Measurements from ENCODE around the gene HIGD1A.

The HIGD1A gene

DNA sequence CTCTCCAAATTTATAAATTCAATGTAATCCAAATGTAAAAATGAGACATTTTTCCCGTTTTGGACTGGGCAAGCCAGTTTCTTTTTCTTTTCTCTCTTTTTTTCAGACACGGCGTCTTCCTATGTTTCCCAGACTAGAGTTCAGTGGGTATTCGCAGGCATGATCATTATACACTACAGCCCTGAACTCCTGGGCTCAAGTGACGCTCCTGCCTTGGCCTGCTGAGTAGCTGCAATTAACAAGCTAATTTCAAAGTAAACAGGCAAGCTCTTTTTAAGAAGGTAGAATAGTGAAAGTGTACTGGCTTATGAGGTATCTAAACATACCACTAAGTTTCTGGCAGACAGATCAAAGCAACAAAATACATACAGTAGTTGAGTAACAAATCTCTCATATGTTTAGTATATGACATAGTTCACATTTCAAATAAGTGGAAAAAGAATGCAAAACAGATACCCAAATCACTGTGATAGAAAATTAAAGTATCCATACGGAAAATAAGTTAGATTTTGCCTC, 13.5 kb downstream of the HIGD1A start:
- Histone ChIP-seq H3K36me3 (ENCODE audit: control insufficient read depth in 4 of 4, insufficient read depth in 4 of 4, low read length in 3 of 4) (peaks cover 4 to 13% (median 8%) of the 10 kb centered on the region in 4 experiments), H3K9me3 (ENCODE audit: control extremely low read depth in 1 of 5, control insufficient read depth in 4 of 5, insufficient read depth in 2 of 5, low read depth in 1 of 5, low read length in 4 of 5) (no peaks in the 10 kb centered on the region), H3K4me3 (ENCODE audit: control insufficient read depth in 1 of 7, extremely low read depth in 1 of 7, insufficient read depth in 4 of 7, low read depth in 2 of 7, low read length in 6 of 7) (no peak overlapping the region), H3K27ac (ENCODE audit: insufficient read depth in 1 of 2, low read depth in 1 of 2, low read length in 2 of 2, poor library complexity in 1 of 2, severe bottlenecking in 2 of 2) (no peak overlapping the region), H3K27me3 (replicated peaks in 2 of 5; ENCODE audit: control insufficient read depth in 4 of 5, insufficient read depth in 5 of 5, low read length in 4 of 5) (no peaks in the 10 kb centered on the region), H3K4me1 (ENCODE audit: control extremely low read depth in 1 of 4, control insufficient read depth in 4 of 4, insufficient read depth in 4 of 4, low read length in 3 of 4) (no peaks in the 10 kb centered on the region)
- 95% methylated on average over 4 of the region's 6 CpGs for WGBS (ENCODE audit: insufficient coverage)
- DNase-seq: no peak
- POLR2A ChIA-PET: no interaction called here
- CTCF ChIA-PET: interaction anchor here (0.6 to 1.1 kb wide), 2 partner anchors 12 to 41 kb away, joined by 3 read pairs; no protein-coding TSS in a partner anchor

DNA sequence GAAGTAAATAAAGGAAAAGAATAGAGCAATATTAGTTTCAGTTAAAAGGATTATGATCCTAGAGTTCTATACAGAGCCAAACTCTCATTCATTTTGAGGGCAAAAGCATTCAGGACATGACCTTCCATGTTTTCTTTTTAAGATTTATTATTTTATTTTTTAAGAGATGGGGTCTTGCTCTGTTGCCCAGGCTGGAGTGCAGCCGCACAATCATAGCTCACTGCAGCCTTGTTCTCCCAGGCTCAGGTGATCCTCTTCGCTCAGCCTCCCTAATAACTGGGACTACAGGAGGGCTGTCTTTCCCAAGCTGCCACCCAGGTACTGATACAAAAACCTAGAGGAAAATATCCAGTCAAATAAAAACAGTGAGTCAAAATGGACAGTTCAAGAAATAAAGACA, 17.7 kb downstream of the HIGD1A start:
- Histone ChIP-seq H3K36me3 (ENCODE audit: control insufficient read depth in 4 of 4, insufficient read depth in 4 of 4, low read length in 3 of 4) (peaks cover 2 to 11% (median 8%) of the 10 kb centered on the region in 4 experiments), H3K27ac (ENCODE audit: insufficient read depth in 1 of 2, low read depth in 1 of 2, low read length in 2 of 2, poor library complexity in 1 of 2, severe bottlenecking in 2 of 2) (no peak overlapping the region), H3K4me3 (ENCODE audit: control insufficient read depth in 1 of 7, extremely low read depth in 1 of 7, insufficient read depth in 4 of 7, low read depth in 2 of 7, low read length in 6 of 7) (no peak overlapping the region), H3K9me3 (ENCODE audit: control extremely low read depth in 1 of 5, control insufficient read depth in 4 of 5, insufficient read depth in 2 of 5, low read depth in 1 of 5, low read length in 4 of 5) (no peaks in the 10 kb centered on the region), H3K4me1 (ENCODE audit: control extremely low read depth in 1 of 4, control insufficient read depth in 4 of 4, insufficient read depth in 4 of 4, low read length in 3 of 4) (no peaks in the 10 kb centered on the region), H3K27me3 (replicated peaks in 2 of 5; ENCODE audit: control insufficient read depth in 4 of 5, insufficient read depth in 5 of 5, low read length in 4 of 5) (no peaks in the 10 kb centered on the region)
- 100% methylated on average over 2 of the region's 2 CpGs for WGBS (ENCODE audit: insufficient coverage)
- ChIA-PET POLR2A (no interaction called here), CTCF (no interaction called here)
- DNase-seq: no peak

DNA sequence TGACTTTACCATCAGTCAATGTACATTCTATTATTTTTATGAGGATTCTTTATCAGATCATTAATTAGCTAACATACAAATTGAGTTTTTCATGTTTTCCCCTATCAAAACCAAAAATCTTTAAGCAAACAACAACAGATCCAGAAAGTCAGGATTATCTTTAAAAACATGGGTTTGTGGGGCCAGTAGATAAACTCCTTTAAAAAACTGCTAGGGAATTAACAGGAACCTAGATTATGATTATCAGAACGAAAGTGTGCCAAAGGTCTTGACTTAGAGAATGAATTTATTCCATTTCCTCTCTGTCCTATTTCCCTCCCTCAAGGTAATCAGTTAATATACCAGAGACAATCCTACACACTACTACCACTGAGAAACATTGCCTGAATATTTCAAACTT, 18.1 kb downstream of the HIGD1A start:
- CTCF ChIA-PET: no interaction called here
- Histone ChIP-seq H3K27ac (ENCODE audit: insufficient read depth in 1 of 2, low read depth in 1 of 2, low read length in 2 of 2, poor library complexity in 1 of 2, severe bottlenecking in 2 of 2) (no peak overlapping the region), H3K36me3 (ENCODE audit: control insufficient read depth in 4 of 4, insufficient read depth in 4 of 4, low read length in 3 of 4) (peaks cover 2 to 11% (median 8%) of the 10 kb centered on the region in 4 experiments), H3K4me3 (ENCODE audit: control insufficient read depth in 1 of 7, extremely low read depth in 1 of 7, insufficient read depth in 4 of 7, low read depth in 2 of 7, low read length in 6 of 7) (no peak overlapping the region), H3K4me1 (ENCODE audit: control extremely low read depth in 1 of 4, control insufficient read depth in 4 of 4, insufficient read depth in 4 of 4, low read length in 3 of 4) (no peaks in the 10 kb centered on the region), H3K27me3 (replicated peaks in 2 of 5; ENCODE audit: control insufficient read depth in 4 of 5, insufficient read depth in 5 of 5, low read length in 4 of 5) (no peaks in the 10 kb centered on the region), H3K9me3 (ENCODE audit: control extremely low read depth in 1 of 5, control insufficient read depth in 4 of 5, insufficient read depth in 2 of 5, low read depth in 1 of 5, low read length in 4 of 5) (no peaks in the 10 kb centered on the region)
- POLR2A ChIA-PET: no interaction called here
- WGBS (ENCODE audit: insufficient coverage): no CpG with 5 or more reads among the region's 1 CpG
- DNase-seq: no peak

DNA sequence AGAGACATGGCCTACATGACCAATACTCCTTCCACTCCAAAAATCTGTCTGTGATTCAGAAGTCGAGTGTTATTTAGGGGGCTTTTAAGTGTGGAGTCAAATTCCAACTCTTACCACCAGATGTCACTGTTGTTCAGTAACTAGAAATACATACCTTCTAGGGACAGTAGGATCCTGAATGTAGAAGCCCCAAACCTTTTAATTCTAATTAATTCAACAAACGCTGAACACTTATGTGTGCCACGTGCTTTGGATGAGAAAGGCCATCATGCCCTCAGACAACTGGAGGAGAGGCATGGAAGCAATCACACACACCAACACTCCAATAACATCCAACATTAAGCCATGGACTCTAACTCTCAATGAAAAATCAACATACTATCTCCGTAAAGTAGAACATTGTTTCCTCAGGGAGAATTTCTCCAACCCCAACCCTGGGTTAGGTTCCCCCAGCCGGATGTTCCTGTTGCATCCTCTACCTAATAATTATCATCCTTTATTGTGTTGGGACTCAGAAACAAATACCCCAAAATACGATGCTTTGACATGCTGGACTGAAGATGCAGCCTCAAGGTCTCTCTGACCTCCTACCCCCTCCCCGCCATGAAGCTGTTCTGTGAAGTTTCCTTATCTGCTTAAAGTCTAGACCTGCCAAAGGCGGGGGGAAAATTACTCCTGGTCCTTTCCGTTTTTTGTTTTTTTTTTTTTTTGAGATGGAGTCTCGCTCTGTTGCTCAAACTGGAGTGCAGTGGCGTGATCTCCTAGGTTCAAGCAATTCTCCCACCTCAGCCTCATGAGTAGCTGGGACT, 23.2 kb downstream of the HIGD1A start:
- peak; percentile 83 to 93 (median 86) for DNase-seq
- ChIA-PET POLR2A (no interaction called here), CTCF (interaction anchor here (1.0 to 4.6 kb wide), 11 partner anchors 13 to 101 kb away, joined by 3 to 38 read pairs (median 5); partner anchors contain the start of gene HIGD1A)
- no peaks in the 10 kb centered on the region for H3K4me1 ChIP-seq (ENCODE audit: control extremely low read depth in 1 of 4, control insufficient read depth in 4 of 4, insufficient read depth in 4 of 4, low read length in 3 of 4)
- peaks cover 2 to 8% (median 4%) of the 10 kb centered on the region in 4 experiments for H3K36me3 ChIP-seq (ENCODE audit: control insufficient read depth in 4 of 4, insufficient read depth in 4 of 4, low read length in 3 of 4)
- 56% methylated on average over 6 of the region's 11 CpGs for WGBS (ENCODE audit: insufficient coverage)
- H3K27me3 ChIP-seq (replicated peaks in 2 of 5; ENCODE audit: control insufficient read depth in 4 of 5, insufficient read depth in 5 of 5, low read length in 4 of 5): no peaks in the 10 kb centered on the region
- no peak overlapping the region for H3K27ac ChIP-seq (ENCODE audit: insufficient read depth in 1 of 2, low read depth in 1 of 2, low read length in 2 of 2, poor library complexity in 1 of 2, severe bottlenecking in 2 of 2)
- H3K4me3 ChIP-seq (ENCODE audit: control insufficient read depth in 1 of 7, extremely low read depth in 1 of 7, insufficient read depth in 4 of 7, low read depth in 2 of 7, low read length in 6 of 7): no peak overlapping the region
- no peaks in the 10 kb centered on the region for H3K9me3 ChIP-seq (ENCODE audit: control extremely low read depth in 1 of 5, control insufficient read depth in 4 of 5, insufficient read depth in 2 of 5, low read depth in 1 of 5, low read length in 4 of 5)

DNA sequence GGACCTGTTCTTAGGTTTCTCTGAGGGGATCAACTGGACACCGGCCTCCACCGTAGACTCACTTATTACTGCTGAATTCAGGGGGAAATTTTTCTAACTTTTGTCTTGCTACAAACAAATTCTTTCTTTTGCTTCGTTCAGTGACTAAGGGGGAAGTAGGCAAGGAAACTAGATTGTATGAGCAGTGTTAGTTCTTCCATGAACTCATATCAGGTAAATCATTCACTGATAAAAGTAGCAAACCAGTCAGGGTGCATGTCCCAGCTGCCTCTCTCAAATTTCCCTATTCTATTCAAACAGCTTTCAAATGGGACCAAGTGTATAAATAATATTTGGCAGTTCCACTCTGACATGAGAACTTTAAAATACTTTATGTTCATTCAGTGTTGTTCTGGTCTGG, 23.9 kb downstream of the HIGD1A start:
- DNase-seq: no peak
- ChIA-PET CTCF (interaction anchor here (0.6 to 4.6 kb wide), 21 partner anchors 10 to 107 kb away, joined by 3 to 38 read pairs (median 4); no protein-coding TSS in a partner anchor), POLR2A (no interaction called here)
- 90% methylated on average over 2 of the region's 3 CpGs for WGBS (ENCODE audit: insufficient coverage)
- no peaks in the 10 kb centered on the region for H3K4me1 ChIP-seq (ENCODE audit: control extremely low read depth in 1 of 4, control insufficient read depth in 4 of 4, insufficient read depth in 4 of 4, low read length in 3 of 4)
- peaks cover 0 to 8% (median 4%) of the 10 kb centered on the region in 4 experiments for H3K36me3 ChIP-seq (ENCODE audit: control insufficient read depth in 4 of 4, insufficient read depth in 4 of 4, low read length in 3 of 4)
- H3K27me3 ChIP-seq (replicated peaks in 2 of 5; ENCODE audit: control insufficient read depth in 4 of 5, insufficient read depth in 5 of 5, low read length in 4 of 5): no peaks in the 10 kb centered on the region
- no peaks in the 10 kb centered on the region for H3K9me3 ChIP-seq (ENCODE audit: control extremely low read depth in 1 of 5, control insufficient read depth in 4 of 5, insufficient read depth in 2 of 5, low read depth in 1 of 5, low read length in 4 of 5)
- no peak overlapping the region for H3K4me3 ChIP-seq (ENCODE audit: control insufficient read depth in 1 of 7, extremely low read depth in 1 of 7, insufficient read depth in 4 of 7, low read depth in 2 of 7, low read length in 6 of 7)
- H3K27ac ChIP-seq (ENCODE audit: insufficient read depth in 1 of 2, low read depth in 1 of 2, low read length in 2 of 2, poor library complexity in 1 of 2, severe bottlenecking in 2 of 2): no peak overlapping the region

DNA sequence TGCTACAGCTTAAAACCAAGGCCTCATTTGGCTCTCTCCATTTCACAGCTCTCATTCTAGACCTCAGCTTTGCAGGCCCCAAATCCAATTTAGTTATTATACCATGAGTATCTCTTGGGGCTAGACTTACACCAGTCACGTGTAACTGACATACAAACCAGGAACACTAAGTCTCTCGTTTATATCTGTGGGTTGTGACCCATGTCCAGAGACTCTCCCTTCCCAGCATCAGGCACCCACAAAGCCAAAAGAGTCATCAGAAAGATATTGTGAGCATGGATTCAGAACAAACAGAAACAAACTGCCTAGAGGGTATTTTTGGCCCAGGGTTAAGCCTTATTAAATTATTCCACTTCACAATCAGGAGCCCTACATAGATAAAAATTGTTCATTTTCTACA, 25.6 kb downstream of the HIGD1A start:
- Histone ChIP-seq H3K27me3 (replicated peaks in 2 of 5; ENCODE audit: control insufficient read depth in 4 of 5, insufficient read depth in 5 of 5, low read length in 4 of 5) (no peaks in the 10 kb centered on the region), H3K4me1 (ENCODE audit: control extremely low read depth in 1 of 4, control insufficient read depth in 4 of 4, insufficient read depth in 4 of 4, low read length in 3 of 4) (peaks cover 0 to 2% (median under 1%) of the 10 kb centered on the region in 4 experiments), H3K9me3 (ENCODE audit: control extremely low read depth in 1 of 5, control insufficient read depth in 4 of 5, insufficient read depth in 2 of 5, low read depth in 1 of 5, low read length in 4 of 5) (no peaks in the 10 kb centered on the region), H3K27ac (ENCODE audit: insufficient read depth in 1 of 2, low read depth in 1 of 2, low read length in 2 of 2, poor library complexity in 1 of 2, severe bottlenecking in 2 of 2) (no peak overlapping the region), H3K36me3 (ENCODE audit: control insufficient read depth in 4 of 4, insufficient read depth in 4 of 4, low read length in 3 of 4) (peaks cover 0 to 6% (median 3%) of the 10 kb centered on the region in 4 experiments), H3K4me3 (ENCODE audit: control insufficient read depth in 1 of 7, extremely low read depth in 1 of 7, insufficient read depth in 4 of 7, low read depth in 2 of 7, low read length in 6 of 7) (no peak overlapping the region)
- CTCF ChIA-PET: interaction anchor here (0.9 to 4.6 kb wide), 13 partner anchors 23 to 104 kb away, joined by 3 to 38 read pairs (median 7); partner anchors contain the start of gene ACKR2
- WGBS (ENCODE audit: insufficient coverage): 93% methylated on average over 2 of the region's 2 CpGs
- POLR2A ChIA-PET: no interaction called here
- DNase-seq: no peak

DNA sequence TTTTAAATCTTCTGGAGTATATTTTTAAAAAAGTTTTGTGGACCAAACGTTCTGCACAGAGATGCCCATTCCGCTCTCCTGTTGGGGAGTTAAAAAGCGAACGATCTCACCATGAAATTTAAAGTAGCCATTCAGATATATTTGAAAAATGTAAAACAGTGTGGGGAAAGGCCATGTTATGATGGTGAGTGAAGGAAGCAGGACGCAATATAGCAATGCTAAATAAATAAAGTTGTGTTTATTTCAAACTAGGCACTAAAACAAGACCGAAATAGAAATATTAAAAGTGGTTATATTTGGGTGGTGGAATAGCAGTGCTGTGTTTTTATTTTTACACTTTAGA, 30.9 kb downstream of the HIGD1A start:
- H3K27me3 ChIP-seq (replicated peaks in 2 of 5; ENCODE audit: control insufficient read depth in 4 of 5, insufficient read depth in 5 of 5, low read length in 4 of 5): no peaks in the 10 kb centered on the region
- CTCF ChIA-PET: interaction anchor here (1.1 to 1.7 kb wide), 2 partner anchors 55 to 67 kb away, joined by 4 to 5 read pairs; no protein-coding TSS in a partner anchor
- H3K27ac ChIP-seq (ENCODE audit: insufficient read depth in 1 of 2, low read depth in 1 of 2, low read length in 2 of 2, poor library complexity in 1 of 2, severe bottlenecking in 2 of 2): peak overlapping the region; percentile 40 to 69
- POLR2A ChIA-PET: interaction anchor here (0.5 kb wide), 1 partner anchor 195 kb away, joined by 3 read pairs; no protein-coding TSS in a partner anchor
- H3K36me3 ChIP-seq (ENCODE audit: control insufficient read depth in 4 of 4, insufficient read depth in 4 of 4, low read length in 3 of 4): no peaks in the 10 kb centered on the region
- 0% methylated on average over 2 of the region's 6 CpGs for WGBS (ENCODE audit: insufficient coverage)
- no peak for DNase-seq
- no peaks in the 10 kb centered on the region for H3K9me3 ChIP-seq (ENCODE audit: control extremely low read depth in 1 of 5, control insufficient read depth in 4 of 5, insufficient read depth in 2 of 5, low read depth in 1 of 5, low read length in 4 of 5)
- H3K4me1 ChIP-seq (ENCODE audit: control extremely low read depth in 1 of 4, control insufficient read depth in 4 of 4, insufficient read depth in 4 of 4, low read length in 3 of 4): peaks cover 2 to 12% (median 9%) of the 10 kb centered on the region in 4 experiments
- H3K4me3 ChIP-seq (ENCODE audit: control insufficient read depth in 1 of 7, extremely low read depth in 1 of 7, insufficient read depth in 4 of 7, low read depth in 2 of 7, low read length in 6 of 7): peak overlapping the region; percentile 40 to 90 (median 71)

Measured in common myeloid progenitor, CD34-positive (primary cell).